T-helper 1 cell treated with Interleukin-12 subunit alpha and Interleukin-12 subunit beta and Interleukin-4 antibody, amounts not matched to agents 30 μg/mL and 1 μg/mL, for 36 hours (primary cell): ENCODE data around the gene SLC2A10.
"Not testable (repeated sequence)": the region's sequence is repeated elsewhere in the genome, so short reads cannot be mapped to it uniquely, and the experiment has no call there.

Experiments used
- H3K27ac Mint-ChIP-seq: one replicate; pipeline ENCODE4 v1.8.0; 2021; ENCODE audit warnings: mild to moderate bottlenecking, mixed read lengths
- H3K27me3 Mint-ChIP-seq: one replicate; pipeline ENCODE4 v1.8.0; 2021; ENCODE audit warnings: low read depth, mixed read lengths
- H3K36me3 Mint-ChIP-seq: one replicate; pipeline ENCODE4 v1.8.0; 2021; ENCODE audit warnings: low read depth, mixed read lengths
- H3K4me1 Mint-ChIP-seq: one replicate; pipeline ENCODE4 v1.8.0; 2021; ENCODE audit warnings: low read depth, mixed read lengths
- H3K4me3 Mint-ChIP-seq: one replicate; pipeline ENCODE4 v1.8.0; 2021; ENCODE audit warnings: mild to moderate bottlenecking, moderate library complexity, mixed read lengths
- H3K9me3 Mint-ChIP-seq: one replicate; pipeline ENCODE4 v1.8.0; 2021; ENCODE audit warnings: mixed read lengths

SLC2A10 gene

DNA sequence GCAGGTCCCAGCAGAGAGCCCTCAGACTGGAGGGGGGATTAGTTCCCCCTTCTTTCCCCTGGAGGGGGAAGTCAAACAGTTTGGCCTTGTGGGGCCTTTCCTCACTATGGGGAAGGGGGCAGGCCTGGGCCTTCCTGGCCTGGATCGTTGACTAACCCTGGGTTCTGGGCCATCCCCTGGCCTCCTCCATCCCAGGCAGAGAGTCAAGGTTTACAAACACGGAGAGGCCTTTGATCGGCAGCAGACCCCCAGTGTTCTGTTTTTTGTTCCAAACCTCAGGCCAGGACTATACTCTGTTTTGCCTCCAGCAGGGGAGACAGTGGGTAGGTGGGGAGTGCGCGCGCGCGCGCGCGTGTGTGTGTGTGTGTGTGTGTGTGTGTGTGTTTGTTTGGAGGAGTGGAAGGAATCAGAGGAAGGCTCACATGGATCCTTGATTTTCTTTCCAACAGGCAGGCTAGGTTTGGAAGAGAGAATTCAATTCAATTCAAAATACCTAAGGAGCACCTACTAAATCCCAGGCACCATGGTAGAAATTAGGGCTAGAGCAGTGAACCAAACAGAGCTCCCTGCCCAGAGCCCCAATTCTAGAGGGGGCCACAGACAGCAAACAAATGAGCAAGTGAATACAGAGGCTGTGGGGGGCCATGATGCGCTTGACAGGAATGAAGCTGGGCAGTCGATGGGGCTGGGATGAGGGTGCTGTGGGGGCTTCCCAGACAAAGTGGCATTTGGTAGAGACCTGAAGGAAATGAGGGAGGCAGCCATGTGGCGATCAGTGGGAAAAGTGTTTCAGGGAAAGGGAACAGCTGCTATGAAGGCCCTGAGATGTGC, 35.0 kb upstream of the SLC2A10 start:
- Mint-ChIP-seq H3K4me3 (no peak overlapping the region), H3K36me3 (peaks cover 2% of the 10 kb centered on the region), H3K9me3 (peaks cover 17% of the 10 kb centered on the region), H3K27me3 (no peaks in the 10 kb centered on the region), H3K4me1 (no peaks in the 10 kb centered on the region), H3K27ac (no peak overlapping the region)

DNA sequence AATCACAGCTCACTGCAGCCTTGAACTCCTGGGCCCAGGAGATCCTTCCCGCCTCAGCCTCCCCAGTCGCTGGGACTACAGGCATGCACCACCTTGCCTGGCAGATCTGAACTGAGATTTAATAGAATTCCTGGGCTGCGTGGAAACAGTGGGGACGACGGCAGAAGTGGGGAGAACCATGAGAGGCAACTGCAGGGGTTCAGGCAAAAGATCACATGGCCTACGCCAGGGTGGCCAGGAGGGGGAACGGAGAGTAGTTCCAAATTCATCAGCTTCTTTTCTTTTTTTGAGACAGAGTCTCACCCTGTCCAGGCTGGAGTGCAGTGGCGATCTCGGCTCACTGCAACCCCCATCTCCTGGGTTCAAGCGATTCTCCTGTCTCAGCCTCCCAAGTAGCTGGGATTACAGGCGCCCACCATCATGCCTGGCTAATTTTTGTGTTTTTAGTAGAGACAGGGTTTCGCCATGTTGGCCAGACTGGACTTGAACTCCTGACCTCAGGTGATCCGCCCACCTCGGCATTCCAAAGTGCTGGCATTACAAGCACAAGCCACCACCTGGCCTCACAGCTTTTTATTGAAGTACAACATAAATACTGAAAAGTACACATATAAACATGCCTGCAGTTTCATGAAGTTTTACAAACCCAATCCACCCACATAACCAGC, 32.7 kb upstream of the SLC2A10 start:
- H3K27me3 Mint-ChIP-seq, H3K4me3 Mint-ChIP-seq, H3K9me3 Mint-ChIP-seq, H3K36me3 Mint-ChIP-seq, H3K27ac Mint-ChIP-seq: not testable (repeated sequence)
- peaks cover 10% of the 10 kb centered on the region for H3K4me1 Mint-ChIP-seq

DNA sequence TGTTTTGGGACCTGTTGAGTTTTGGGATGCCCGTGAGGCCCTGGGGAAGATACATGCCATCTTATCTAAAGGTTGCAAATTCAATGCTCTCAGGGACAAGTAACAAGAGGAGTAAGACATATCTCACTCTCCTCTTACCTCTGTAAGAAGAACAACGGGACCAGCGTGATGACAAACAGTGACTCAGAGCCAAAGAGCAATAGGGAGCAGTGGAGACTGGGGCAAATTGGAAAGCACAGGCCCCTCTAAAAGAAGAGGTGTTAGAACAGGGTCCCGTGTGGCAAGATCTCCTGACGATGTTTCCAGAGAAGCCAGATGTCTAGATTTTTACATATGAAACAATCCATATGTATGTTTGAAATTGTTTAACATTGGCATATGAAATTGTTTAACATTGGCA, 31.8 kb upstream of the SLC2A10 start:
- Mint-ChIP-seq H3K4me1 (peaks cover 10% of the 10 kb centered on the region), H3K27ac (no peak overlapping the region), H3K4me3 (no peak overlapping the region), H3K36me3 (peaks cover 2% of the 10 kb centered on the region), H3K9me3 (peaks cover 3% of the 10 kb centered on the region), H3K27me3 (no peaks in the 10 kb centered on the region)

DNA sequence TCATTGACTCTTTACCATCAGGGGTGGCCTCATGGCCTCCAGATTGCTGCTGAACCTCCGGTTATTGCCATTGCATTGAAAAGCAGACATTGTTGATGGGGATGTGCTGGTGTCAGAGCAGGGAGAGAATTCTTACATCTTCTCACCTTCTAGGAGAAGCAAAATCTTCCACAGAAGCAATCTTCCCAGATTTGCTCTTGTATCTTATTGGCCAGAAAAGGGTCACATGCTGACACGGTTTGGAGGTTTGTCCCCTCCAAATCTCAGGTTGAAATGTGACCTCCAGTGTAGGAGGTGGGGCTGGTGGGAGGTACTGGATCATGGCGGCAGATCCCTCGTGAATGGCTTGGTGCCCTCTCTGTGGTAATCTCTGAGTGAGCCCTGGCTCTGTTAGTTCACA, 30.9 kb upstream of the SLC2A10 start:
- H3K4me3 Mint-ChIP-seq = no peak overlapping the region
- peaks cover 10% of the 10 kb centered on the region for H3K4me1 Mint-ChIP-seq
- H3K27me3 Mint-ChIP-seq = no peaks in the 10 kb centered on the region
- H3K36me3 Mint-ChIP-seq = peaks cover 2% of the 10 kb centered on the region
- no peak overlapping the region for H3K27ac Mint-ChIP-seq
- peaks cover under 1% of the 10 kb centered on the region for H3K9me3 Mint-ChIP-seq

DNA sequence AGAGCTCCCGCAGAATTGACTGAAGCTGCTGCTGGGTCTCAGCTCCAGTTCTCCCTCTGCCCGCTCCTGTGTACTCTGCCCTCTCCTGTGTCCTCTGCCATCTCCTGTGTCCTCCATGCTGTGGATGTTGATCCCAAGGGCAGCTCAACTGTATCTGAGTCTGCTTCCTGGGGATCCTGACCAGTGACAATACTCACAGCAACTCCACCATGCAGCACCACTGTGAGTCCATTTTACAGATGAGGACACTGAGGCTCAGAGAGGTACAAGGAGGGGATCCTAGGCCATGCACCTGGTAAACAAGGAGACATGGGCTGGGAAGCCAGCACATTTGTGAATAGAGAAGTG, 28.8 kb upstream of the SLC2A10 start:
- H3K9me3 Mint-ChIP-seq = no peaks in the 10 kb centered on the region
- H3K27me3 Mint-ChIP-seq = no peaks in the 10 kb centered on the region
- no peak overlapping the region for H3K4me3 Mint-ChIP-seq
- peaks cover 20% of the 10 kb centered on the region for H3K4me1 Mint-ChIP-seq
- H3K27ac Mint-ChIP-seq = no peak overlapping the region
- peaks cover 10% of the 10 kb centered on the region for H3K36me3 Mint-ChIP-seq

DNA sequence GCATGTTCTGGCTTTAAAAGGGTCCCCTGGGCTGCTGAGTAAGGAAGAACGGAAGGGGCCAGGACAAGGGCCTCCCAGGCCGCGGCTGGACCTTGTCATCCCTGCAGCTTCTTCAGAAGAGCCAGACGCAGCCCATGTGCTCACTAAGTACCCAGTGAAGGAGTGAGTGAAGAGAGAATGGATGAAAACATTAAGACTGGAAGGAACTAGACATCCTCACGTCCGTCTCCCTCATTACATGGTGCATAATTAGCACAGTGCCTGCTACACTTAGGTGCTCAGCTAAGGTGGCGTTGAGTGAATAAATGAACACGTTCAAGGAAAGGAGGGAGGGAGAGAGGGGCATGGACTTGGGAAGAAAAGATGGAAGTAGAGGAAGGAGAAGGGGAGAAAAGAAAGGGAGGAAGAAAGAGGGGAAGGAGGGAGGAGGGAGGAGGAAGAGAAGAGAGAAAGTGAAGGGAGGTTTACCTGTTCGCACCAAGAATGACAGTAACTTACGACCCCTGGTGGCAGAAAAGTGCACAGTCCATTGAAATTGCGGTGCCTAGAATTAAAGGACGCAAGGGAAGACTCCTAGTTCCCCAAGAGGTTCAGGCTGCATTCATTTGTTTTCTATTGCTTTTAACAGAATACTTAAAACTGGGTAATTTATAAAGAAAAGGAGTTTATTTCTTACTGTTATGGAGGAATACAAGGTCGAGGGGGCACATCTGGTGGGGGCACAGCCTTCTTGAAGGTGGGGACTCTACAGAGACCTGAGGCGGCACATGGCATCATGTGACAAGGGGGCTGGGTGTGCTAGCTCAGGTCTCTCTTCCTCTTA, 28.2 kb upstream of the SLC2A10 start:
- Mint-ChIP-seq H3K4me3 (no peak overlapping the region), H3K27me3 (no peaks in the 10 kb centered on the region), H3K4me1 (peaks cover 25% of the 10 kb centered on the region), H3K27ac (peak overlapping the region; percentile 24), H3K36me3 (peaks cover 16% of the 10 kb centered on the region), H3K9me3 (no peaks in the 10 kb centered on the region)

DNA sequence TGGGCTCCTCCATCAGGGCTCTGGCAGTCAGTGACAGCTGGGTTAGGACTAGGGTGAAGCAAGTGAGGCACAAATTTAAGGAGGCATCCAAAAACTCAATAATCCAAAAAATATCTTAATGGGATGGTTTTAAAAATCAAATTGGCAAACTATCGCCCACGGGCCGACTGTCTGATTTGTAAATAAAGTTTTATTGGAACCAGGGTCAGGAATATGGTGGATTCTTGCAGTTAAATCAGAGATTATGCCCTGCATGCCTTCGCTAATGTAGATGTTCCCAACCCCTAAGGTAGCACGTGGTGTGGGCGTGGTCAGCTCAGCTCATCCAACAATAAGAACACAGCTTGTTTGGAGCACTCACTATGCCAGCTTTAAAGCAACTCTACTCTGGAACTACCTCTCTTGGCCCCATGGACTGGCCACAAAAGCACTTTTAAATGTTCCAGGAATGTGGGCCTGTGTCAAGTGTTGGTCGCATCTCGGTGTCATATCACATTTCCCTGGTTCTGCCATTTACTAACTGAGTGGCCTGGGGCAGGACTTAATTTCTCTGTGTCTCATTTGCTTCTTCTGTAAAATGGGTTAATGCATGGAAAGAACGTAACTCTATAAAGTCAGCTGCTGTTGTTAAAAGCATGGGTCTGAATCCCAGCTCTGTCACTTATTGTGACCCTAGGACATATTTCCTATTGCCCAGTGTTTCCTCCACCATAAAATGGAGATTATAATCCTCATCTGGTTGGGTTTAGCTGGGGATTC, 27.2 kb upstream of the SLC2A10 start:
- Mint-ChIP-seq H3K9me3 (no peaks in the 10 kb centered on the region), H3K36me3 (peaks cover 21% of the 10 kb centered on the region), H3K4me1 (peaks cover 33% of the 10 kb centered on the region), H3K27ac (no peak overlapping the region), H3K27me3 (no peaks in the 10 kb centered on the region), H3K4me3 (no peak overlapping the region)

DNA sequence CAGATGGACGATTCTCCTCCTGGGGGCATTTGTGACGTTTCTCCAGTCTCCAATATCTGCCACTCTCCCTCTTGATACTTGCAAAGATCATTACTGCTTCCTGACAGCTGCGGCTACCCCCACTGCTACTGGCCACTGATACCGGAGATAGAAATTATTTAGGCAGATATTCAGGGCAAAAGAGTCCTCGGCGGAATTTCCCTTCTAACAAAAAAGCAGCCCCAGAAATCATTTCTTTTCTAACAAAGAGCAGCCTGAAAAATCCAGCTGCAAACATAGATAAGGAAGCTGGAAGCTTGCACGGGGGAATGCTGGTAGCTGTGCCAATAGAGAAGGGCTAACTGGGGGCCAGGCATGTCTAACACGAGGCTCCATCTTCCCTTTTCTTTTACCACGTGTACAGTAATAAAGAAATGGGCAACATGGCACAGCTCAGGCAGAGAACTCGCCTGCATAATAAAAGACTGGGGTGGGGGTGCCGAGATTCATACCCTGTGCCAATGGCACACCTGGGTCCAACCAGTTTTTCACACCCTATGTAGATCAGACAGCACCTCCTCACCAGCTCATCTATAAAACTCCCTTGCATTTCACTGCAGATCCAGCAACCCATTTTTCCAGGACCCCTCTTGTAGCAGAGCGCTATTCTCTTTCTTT, 26.3 kb upstream of the SLC2A10 start:
- H3K4me3 Mint-ChIP-seq = no peak overlapping the region
- H3K4me1 Mint-ChIP-seq = peaks cover 40% of the 10 kb centered on the region
- H3K27ac Mint-ChIP-seq = no peak overlapping the region

DNA sequence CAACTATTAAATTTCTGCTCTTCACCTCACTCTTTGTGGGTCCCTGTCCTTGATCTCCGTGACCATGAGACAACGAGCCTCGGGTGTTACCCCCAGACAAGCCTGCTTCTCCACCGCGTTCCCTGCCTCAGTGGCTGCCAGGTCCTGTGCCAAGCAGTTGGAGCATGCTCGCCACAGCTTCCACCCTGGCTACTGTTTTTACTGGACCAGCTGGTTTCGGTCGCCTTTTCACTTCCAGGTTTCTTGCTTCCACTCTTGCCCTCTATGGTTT, 25.8 kb upstream of the SLC2A10 start:
- H3K9me3 Mint-ChIP-seq = no peaks in the 10 kb centered on the region
- H3K36me3 Mint-ChIP-seq = peaks cover 21% of the 10 kb centered on the region
- H3K27me3 Mint-ChIP-seq = no peaks in the 10 kb centered on the region
- H3K27ac Mint-ChIP-seq = no peak overlapping the region
- H3K4me1 Mint-ChIP-seq = peaks cover 45% of the 10 kb centered on the region
- no peak overlapping the region for H3K4me3 Mint-ChIP-seq

More for the DNA sequence above, 26.3 kb upstream of the SLC2A10 start:
- Mint-ChIP-seq H3K9me3 (no peaks in the 10 kb centered on the region), H3K36me3 (peaks cover 21% of the 10 kb centered on the region), H3K27me3 (no peaks in the 10 kb centered on the region)

DNA sequence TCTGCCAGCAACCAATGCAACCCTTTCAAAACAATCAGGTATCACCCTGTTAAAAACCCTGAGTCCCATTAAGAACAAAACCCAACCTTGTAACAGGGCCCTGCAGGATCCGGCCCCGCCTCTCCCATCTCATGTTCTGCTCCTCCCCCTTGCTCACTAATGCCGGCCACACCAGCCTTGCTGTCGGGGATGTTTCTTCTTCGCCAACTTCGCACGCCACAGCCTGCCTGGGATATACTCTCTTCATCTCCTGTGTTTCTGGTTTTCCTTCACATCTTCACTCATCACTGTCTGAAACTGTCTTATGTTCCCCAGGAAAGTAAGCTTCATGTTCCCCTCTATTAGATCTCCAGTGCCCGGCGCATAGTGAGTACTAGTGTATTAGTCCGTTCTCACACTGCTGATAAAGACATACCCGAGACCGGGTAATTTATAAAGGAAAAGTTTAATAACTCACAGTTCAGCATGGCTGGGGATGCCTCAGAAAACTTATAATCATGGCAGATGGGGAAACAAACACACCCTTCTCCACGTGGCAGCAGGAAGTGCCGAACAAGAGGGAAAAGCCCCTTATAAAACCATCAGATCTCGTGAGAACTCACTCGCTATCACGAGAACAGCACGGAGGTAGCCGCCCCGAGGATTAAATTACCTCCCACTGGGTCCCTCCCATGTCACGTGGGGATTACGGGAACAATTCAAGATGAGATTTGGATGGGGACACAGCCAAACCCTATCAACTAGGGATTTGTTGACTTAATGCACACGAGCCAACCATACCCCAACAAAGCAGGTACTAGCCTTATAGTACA, 25.3 kb upstream of the SLC2A10 start:
- H3K36me3 Mint-ChIP-seq = peaks cover 21% of the 10 kb centered on the region
- no peaks in the 10 kb centered on the region for H3K27me3 Mint-ChIP-seq
- H3K27ac Mint-ChIP-seq = no peak overlapping the region
- no peaks in the 10 kb centered on the region for H3K9me3 Mint-ChIP-seq
- no peak overlapping the region for H3K4me3 Mint-ChIP-seq
- H3K4me1 Mint-ChIP-seq = peaks cover 47% of the 10 kb centered on the region

DNA sequence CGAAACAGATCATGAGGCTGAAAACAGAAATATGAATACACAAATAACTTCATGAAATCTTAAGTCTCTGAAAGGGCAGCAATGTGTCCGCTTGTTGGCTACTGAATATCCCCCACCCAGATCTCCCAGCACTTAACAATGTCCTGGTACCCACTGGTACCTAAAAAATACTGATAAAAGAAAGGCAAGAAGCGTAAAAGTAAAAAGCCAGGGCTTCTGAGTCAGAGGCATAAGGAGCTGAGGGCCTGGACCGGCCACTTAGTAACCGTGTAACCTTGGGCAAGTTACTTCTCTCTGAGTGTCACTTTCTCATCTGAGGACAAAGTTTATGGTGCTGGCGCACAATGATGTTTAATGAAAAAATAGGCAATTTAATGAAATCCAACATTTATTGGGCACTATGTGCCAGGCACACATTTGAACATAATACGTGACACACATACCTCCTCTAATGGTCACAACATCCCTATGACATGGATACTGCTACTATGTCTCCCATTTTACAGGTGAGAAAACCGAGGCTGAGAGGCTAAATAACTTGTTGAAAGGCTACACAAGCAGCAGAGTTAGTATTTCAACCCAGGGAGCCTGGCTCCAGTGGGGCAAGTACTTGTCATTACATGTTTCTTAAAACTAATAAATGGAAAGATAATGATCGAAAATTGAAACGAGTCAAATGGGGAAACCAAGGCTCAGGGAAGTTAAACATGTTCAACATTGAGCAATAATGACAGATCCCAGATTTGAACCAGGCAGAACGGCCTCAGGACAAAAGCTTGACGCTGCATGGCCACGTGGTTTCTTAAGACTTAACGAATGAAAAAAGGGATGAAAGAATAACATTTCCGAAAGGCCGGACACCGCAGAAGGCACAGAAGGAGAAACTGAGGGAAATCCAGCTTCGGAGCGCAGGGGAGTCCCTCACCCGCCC, 21.0 kb upstream of the SLC2A10 start:
- Mint-ChIP-seq H3K9me3 (no peaks in the 10 kb centered on the region), H3K36me3 (peaks cover 22% of the 10 kb centered on the region), H3K4me1 (peaks cover 44% of the 10 kb centered on the region), H3K27me3 (no peaks in the 10 kb centered on the region), H3K4me3 (peak overlapping the region; percentile 87), H3K27ac (peak overlapping the region; percentile 80)

DNA sequence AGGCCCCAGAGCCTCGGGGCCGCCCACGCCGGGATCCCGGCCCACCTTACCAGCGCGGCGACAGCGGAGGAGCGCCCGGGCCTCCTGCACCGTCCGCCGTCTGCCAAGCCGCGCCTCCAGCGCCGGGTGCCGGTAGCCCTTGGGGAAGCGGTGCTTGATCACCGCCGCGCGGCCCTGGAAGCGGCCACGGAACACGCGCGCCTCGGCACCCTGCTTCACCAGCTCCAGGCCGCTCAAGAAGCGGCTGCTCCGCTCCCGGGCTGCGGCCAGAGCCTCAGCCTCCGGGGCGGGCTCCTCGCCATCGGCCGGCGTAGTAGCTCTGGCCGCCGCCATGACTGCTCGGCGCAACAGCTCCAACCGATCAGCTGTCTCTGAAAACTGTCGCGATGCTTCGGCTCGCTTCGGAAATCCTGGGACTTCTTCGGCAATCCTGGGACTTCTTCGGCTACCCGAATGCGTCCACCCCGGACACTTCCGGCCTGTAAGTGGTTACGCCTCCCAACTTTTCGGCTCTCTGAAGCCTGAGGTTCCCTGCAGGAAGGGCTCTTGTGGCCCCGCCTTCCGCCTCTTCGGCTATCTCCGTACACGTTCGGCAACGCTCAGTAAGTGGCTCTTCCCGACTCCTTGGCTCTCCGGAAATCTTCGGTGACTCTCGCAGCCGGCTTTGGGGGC, 20.2 kb upstream of the SLC2A10 start, which contains the start of gene TP53RK:
Gene TP53RK (minus strand): TSS at position 363 of the 672 bp plus-strand sequence. CDS start 30 bp downstream, at position 333.
- Mint-ChIP-seq H3K27ac (peak within 1 kb of the TSS; percentile 84), H3K27me3 (no peaks in the 10 kb centered on the region), H3K4me3 (peak within 1 kb of the TSS; percentile 88), H3K4me1 (peaks cover 39% of the 10 kb centered on the region), H3K9me3 (no peaks in the 10 kb centered on the region), H3K36me3 (peaks cover 17% of the 10 kb centered on the region)
